Myocyte (in vitro differentiated cells): ENCODE results near the gene CFAP68. TPM values are rescaled to one million over a fixed set of nuclear protein-coding genes. Genes with fewer than 3 reads are reported as not detected.
"Not testable (repeated sequence)": the region's sequence is repeated elsewhere in the genome, so short reads cannot be mapped to it uniquely, and the experiment has no call there.

Experiments
- DNase-seq: peaks from one replicate; pipeline ENCODE4 v3.0.0-alpha.2; 2012; ENCODE audit warnings: low read depth
- total RNA-seq: library from RNA; depleted of rRNA; stranded (reverse); fragments of >200 nt; gene quantifications from 2 replicates; pipeline ENCODE4 v1.2.3, GENCODE V29; 2014

Gene CFAP68
- total RNA-seq, 1 donor from 2014 or later = 25.7 TPM

GRCh38 chr11:111870522-111870885 is 8.8 kb upstream of the CFAP68 start:
- no peak for DNase-seq

GRCh38 chr11:111870886-111871692 is 8.3 kb upstream of the CFAP68 start, which contains the start of gene ALG9:
ALG9 (minus strand) TSS chr11:111871581; CDS start chr11:111871482, 99 bp downstream.
- peak; percentile 88 for DNase-seq

- peak; percentile 43 for DNase-seq
These were observed 7.6 kb upstream of the CFAP68 start for GRCh38 chr11:111871693-111872161.

- no peak for DNase-seq
These were observed 924 bp upstream of the CFAP68 start for GRCh38 chr11:111878385-111878848.

GRCh38 chr11:111879637-111879960 is 258 bp downstream of the CFAP68 start:
- no peak for DNase-seq

GRCh38 chr11:111882202-111882601 is 2.9 kb downstream of the CFAP68 start:
- no peak for DNase-seq

GRCh38 chr11:111885053-111885452 is 5.7 kb downstream of the CFAP68 start:
- not testable (repeated sequence) for DNase-seq

- DNase-seq = no peak
These were observed 6.7 kb downstream of the CFAP68 start for GRCh38 chr11:111886032-111886431.

GRCh38 chr11:111886844-111887243 is 7.5 kb downstream of the CFAP68 start:
- no peak for DNase-seq

- no peak for DNase-seq
These were observed 26.1 kb downstream of the CFAP68 start for GRCh38 chr11:111905411-111905810.

GRCh38 chr11:111906680-111907079 is 27.3 kb downstream of the CFAP68 start:
- DNase-seq = no peak

- no peak for DNase-seq
These were observed 29.4 kb downstream of the CFAP68 start for GRCh38 chr11:111908639-111909305.

GRCh38 chr11:111909378-111909777 is 30.0 kb downstream of the CFAP68 start:
- no peak for DNase-seq

- DNase-seq = peak; percentile 71
These were observed 31.6 kb downstream of the CFAP68 start for GRCh38 chr11:111910676-111911562.

GRCh38 chr11:111911563-111912401 is 32.4 kb downstream of the CFAP68 start, which contains the start of gene CRYAB:
CRYAB (minus strand) TSS chr11:111911770; CDS start chr11:111911724, 46 bp downstream.
- peak; percentile 99 for DNase-seq

GRCh38 chr11:111912535-111912934 is 33.2 kb downstream of the CFAP68 start, which contains the start of gene HSPB2:
HSPB2 (plus strand) TSS chr11:111912734; CDS start chr11:111912830, 96 bp downstream.
- DNase-seq = peak; percentile 82

GRCh38 chr11:111913031-111913861 is 33.9 kb downstream of the CFAP68 start:
- DNase-seq = peak; percentile 62

- DNase-seq = peak; percentile 86
These were observed 34.7 kb downstream of the CFAP68 start for GRCh38 chr11:111913997-111914396.

GRCh38 chr11:111916768-111917167 is 37.4 kb downstream of the CFAP68 start:
- DNase-seq = no peak
